NCI-H2107 treated with DMSO at 0.1 percent for 48 hours (cell line): Measurements from ENCODE around the gene SHANK3.
"Not testable (repeated sequence)": the region's sequence is repeated elsewhere in the genome, so short reads cannot be mapped to it uniquely, and the experiment has no call there.

Experiments
- DNase-seq: peaks from one replicate; lab custom pipeline; 2025; ENCODE audit not compliant: unreplicated experiment; lab: John Stamatoyannopoulos, UW

Gene SHANK3

DNA sequence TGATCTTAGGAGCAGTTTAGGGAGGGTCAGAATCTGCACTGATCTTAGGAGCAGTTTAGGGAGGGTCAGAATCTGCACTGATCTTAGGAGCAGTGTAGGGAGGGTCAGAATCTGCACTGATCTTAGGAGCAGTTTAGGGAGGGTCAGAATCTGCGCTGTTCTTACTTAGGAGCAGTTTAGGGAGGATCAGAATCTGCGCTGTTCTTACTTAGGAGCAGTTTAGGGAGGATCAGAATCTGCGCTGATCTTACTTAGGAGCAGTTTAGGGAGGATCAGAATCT is 28.9 kb upstream of the SHANK3 start:
- DNase-seq = not testable (repeated sequence)

- DNase-seq = no peak
Measured at GRCh38 chr22:50653256-50653655, 19.4 kb upstream of the SHANK3 start.

GRCh38 chr22:50654664-50655063 is 18.0 kb upstream of the SHANK3 start:
- not testable (repeated sequence) for DNase-seq

DNA sequence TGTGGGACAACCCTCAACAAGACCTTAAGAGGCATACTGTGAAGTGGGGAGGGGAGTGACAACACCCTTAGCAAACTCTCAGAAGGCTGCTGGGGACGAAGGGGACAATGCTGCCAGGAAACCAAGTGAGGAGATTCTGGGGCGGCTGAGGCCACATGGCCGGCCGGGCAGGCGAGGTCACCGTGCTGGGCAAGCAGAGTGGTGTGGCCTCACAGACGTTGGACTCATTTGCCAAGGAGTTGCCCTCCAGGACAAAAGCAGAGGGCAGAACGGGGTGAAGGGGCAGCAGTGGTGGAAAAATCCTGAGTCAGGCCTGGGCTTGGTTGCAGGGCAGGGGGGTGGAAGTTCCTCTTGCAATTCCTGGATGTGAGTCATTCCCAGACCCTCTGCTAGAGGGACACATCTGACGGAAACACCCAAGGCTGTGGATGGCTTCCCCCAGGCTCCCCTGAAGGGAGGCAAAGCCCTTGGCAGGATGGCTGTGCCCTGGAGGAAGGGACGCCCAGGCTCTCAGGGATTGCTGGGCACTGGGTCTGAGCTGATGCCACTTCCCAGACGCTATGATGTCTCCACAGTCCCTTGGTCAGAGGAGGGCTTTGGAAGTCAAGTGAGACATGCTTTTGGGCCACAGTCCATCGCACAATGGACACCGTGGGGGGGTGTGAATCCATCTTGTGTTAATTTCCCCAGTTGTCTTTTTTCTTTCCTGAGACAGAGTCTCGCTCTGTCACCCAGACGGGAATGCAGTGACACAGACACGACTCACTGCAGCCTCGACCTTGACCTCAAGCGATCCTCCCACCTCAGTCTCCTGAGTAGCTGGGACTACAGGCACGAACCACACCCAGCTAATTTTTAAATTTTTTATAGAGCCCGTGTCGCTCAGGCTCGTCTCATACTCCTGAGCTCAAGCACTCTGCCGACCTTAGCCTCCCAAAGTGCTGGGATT is 16.2 kb upstream of the SHANK3 start:
- DNase-seq = no peak

DNA sequence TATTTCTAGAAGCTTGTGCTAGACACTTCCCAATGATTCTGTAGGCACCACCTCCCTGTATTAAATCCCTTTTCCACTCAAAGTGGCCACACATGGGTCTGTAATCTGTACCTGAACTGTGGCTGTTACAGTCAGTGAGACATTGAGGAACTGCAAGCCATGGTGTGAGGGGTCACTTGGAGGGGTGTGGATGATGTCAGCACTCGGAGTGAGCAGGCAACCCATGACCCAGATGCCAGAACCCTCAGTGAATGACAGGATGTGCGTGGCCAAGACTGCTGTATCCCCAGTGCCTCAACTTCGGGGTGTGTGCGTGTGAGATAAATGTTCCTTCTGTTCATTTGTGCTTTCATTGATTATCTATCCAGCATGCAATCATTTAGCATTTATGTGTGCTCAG is 14.7 kb upstream of the SHANK3 start:
- DNase-seq = no peak

- DNase-seq = not testable (repeated sequence)
Measured at GRCh38 chr22:50659711-50660110, 12.9 kb upstream of the SHANK3 start.

- no peak for DNase-seq
Measured at GRCh38 chr22:50660306-50660705, 12.3 kb upstream of the SHANK3 start.

GRCh38 chr22:50665212-50665611 is 7.4 kb upstream of the SHANK3 start:
- DNase-seq = no peak

- no peak for DNase-seq
Measured at GRCh38 chr22:50665738-50666137, 6.9 kb upstream of the SHANK3 start.

DNA sequence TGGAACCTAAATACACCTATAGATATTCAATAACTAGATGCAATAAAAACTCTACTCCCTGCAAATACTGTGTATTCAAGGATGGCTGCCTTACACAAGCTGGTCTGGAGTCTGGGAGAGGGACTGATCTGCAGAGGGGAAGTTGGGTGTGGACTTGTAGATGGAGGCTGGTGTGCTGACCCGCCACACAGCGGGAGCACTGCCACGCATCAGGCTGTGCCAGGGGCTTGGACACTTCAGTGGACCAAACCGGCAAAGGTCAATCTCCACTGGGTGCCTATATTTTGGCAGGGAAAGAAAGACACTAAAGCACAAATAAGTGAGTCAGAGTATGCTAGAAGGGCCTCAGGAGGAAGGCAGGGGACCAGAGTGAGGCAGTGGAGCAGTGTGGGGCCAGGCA is 2.1 kb upstream of the SHANK3 start:
- no peak for DNase-seq

GRCh38 chr22:50670914-50671538 is 1.6 kb upstream of the SHANK3 start:
- no peak for DNase-seq

DNA sequence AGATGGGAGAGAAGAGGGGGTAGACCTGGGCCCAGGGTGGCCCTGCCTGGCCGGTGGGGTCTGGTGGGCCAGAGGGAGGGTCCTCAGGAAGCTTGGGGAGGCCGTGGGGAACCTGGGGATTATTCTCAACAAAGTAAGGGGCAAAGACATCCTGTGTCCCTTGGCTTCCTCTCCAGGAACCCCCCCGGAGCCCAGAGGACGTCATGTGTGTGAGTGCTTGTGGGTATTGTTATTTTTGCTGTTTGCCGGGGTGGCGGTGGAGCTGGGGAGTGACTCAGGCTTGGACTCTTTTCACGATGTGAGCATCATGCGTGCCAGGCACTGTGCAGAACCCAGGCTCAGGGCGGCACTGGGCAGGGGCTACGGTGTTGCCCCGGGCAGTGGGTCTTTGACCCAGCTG is 982 bp upstream of the SHANK3 start:
- DNase-seq = no peak

DNA sequence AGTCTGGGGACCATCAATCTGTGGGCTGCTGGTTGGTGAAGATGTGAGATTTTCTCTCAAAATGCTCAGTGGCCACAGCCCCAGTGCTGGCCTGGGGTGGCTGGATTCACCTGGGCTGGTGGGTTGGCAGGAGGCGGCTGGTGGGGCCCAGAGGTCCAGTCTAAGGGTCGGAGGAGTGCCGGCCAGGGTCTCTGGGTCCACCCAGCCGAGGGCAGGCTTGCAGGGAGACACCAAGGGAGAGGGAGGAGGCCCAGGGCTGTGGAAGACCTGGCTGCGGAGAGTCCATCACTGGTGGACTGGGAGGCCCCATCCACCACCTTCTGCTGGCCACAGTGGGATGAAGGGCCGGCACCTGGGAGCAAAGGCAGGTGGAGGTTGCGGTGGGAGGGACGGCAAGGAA is 582 bp upstream of the SHANK3 start:
- no peak for DNase-seq

GRCh38 chr22:50673231-50674129 is 857 bp downstream of the SHANK3 start:
- DNase-seq = no peak

DNA sequence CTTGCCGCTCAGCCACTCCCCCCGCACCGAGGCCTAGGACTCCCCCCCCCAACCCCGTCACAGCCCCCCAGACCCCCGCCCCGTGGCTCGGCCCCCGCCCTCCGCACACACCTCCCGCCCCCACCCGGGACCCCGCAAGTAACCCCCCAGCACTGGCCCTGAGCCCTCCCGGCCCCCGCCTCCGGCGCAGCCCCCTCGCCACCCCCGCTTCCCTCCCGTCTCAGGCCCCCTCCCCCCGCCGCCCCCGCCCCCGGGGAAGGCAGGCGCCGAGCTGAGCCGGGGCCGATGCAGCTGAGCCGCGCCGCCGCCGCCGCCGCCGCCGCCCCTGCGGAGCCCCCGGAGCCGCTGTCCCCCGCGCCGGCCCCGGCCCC is 1.5 kb downstream of the SHANK3 start:
- DNase-seq = no peak

- peak; percentile 28 for DNase-seq
Measured at GRCh38 chr22:50674606-50675552, 2.3 kb downstream of the SHANK3 start.

GRCh38 chr22:50675553-50676179 is 3.0 kb downstream of the SHANK3 start:
- no peak for DNase-seq

DNA sequence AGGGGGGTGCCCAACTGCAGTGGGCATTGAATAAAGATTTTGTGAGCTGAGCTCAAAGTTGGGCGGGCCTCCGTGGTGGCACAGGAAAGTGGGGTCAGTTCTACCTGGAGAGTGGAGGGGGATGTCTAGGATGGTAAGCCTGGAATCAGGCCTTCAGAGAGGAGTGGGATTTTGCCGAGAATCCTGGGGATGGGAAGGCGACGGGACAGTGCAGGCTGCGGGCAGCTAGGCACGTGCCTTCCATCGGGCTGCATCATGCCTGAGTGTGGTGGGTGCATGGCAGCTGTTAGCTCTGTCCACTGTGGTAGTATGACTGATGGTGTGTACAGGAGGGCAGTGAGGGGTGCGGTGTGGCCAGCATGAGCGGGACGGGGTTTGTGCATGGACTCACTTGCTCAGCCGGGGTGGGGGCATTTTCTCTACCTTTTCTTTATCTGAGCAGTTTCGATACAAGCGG is 3.6 kb downstream of the SHANK3 start:
- DNase-seq = no peak

GRCh38 chr22:50676661-50677492 is 4.3 kb downstream of the SHANK3 start:
- no peak for DNase-seq
